Large intestine (tissue), 3 donors: ENCODE results near the gene SKAP1. TPM values are rescaled to one million over a fixed set of nuclear protein-coding genes. Genes with fewer than 3 reads are reported as not detected.
A peak's percentile ranks its signal among the peaks of the same experiment; 100 is the strongest.
"Not testable (repeated sequence)": the region's sequence is repeated elsewhere in the genome, so short reads cannot be mapped to it uniquely, and the experiment has no call there.

Source experiments
- DNase-seq, 2 donors: peaks; one replicate each; pipeline versions ENCODE4 v3.0.0 to v3.0.0-alpha.2; 2013
- H3K27ac ChIP-seq: one replicate; pipeline ENCODE4 v1.5.1; 2013; ENCODE audit warnings: low read length
- H3K27me3 ChIP-seq: 2 replicates; pipeline ENCODE4 v1.6.1; 2013; ENCODE audit warnings: low read length; ENCODE audit not compliant: control insufficient read depth, insufficient read depth
- H3K36me3 ChIP-seq: 2 replicates; pipeline ENCODE4 v1.6.1; 2013; ENCODE audit warnings: low read length; ENCODE audit not compliant: control insufficient read depth, insufficient read depth
- H3K4me1 ChIP-seq: one replicate; pipeline ENCODE4 v1.6.1; 2013; ENCODE audit warnings: low read length; ENCODE audit not compliant: control insufficient read depth, insufficient read depth
- H3K4me3 ChIP-seq: one replicate; pipeline ENCODE4 v1.5.1; 2013; ENCODE audit warnings: low read length
- H3K9me3 ChIP-seq: one replicate; pipeline ENCODE4 v1.6.1; 2013; ENCODE audit warnings: mild to moderate bottlenecking, low read depth, low read length, moderate library complexity; ENCODE audit not compliant: control insufficient read depth
- WGBS: methylation state at CpG from one replicate; pipeline ENCODE4 v1.1.5; 2013; ENCODE audit warnings: low lambda C conversion rate; ENCODE audit not compliant: insufficient coverage; 5-methylcytosine and 5-hydroxymethylcytosine counted together
- polyA plus RNA-seq: library from polyadenylated mRNA; unstranded; fragments of 120-200 nt; gene quantifications from one replicate; pipeline ENCODE4 v1.2.1, GENCODE V29; 2013

The SKAP1 gene
- polyA plus RNA-seq, 1 donor, result 3.0 TPM

GRCh38 chr17:48211011-48211410 lies 219.0 kb downstream of the SKAP1 start:
- no peaks in the 10 kb centered on the region for H3K36me3 ChIP-seq
- DNase-seq, result no peak
- no peaks in the 10 kb centered on the region for H3K9me3 ChIP-seq

GRCh38 chr17:48209973-48210372 lies 220.0 kb downstream of the SKAP1 start:
- no CpG with 5 or more reads among the region's 10 CpGs for WGBS
- no peak for DNase-seq
- Histone ChIP-seq H3K4me1 (no peaks in the 10 kb centered on the region), H3K9me3 (no peaks in the 10 kb centered on the region), H3K4me3 (no peak overlapping the region), H3K27me3 (no peaks in the 10 kb centered on the region), H3K27ac (no peak overlapping the region), H3K36me3 (no peaks in the 10 kb centered on the region)

More at GRCh38 chr17:48211011-48211410, 219.0 kb downstream of the SKAP1 start:
- Histone ChIP-seq H3K4me1 (no peaks in the 10 kb centered on the region), H3K27ac (no peak overlapping the region), H3K27me3 (no peaks in the 10 kb centered on the region), H3K4me3 (no peak overlapping the region)

- H3K36me3 ChIP-seq, result no peaks in the 10 kb centered on the region
- no peaks in the 10 kb centered on the region for H3K27me3 ChIP-seq
- WGBS, result 83% methylated on average over 1 of the region's 7 CpGs
- no peaks in the 10 kb centered on the region for H3K4me1 ChIP-seq
- H3K9me3 ChIP-seq, result no peaks in the 10 kb centered on the region
- no peak for DNase-seq
- no peak overlapping the region for H3K4me3 ChIP-seq
- H3K27ac ChIP-seq, result no peak overlapping the region
Measured at GRCh38 chr17:48207776-48208544, 222.1 kb downstream of the SKAP1 start.

GRCh38 chr17:48207036-48207435 lies 223.0 kb downstream of the SKAP1 start:
- H3K4me3 ChIP-seq, H3K27ac ChIP-seq, H3K27me3 ChIP-seq, H3K4me1 ChIP-seq, H3K36me3 ChIP-seq, DNase-seq, H3K9me3 ChIP-seq: not testable (repeated sequence)
- WGBS, result 100% methylated on average over 1 of the region's 4 CpGs

GRCh38 chr17:48202959-48203358 lies 227.1 kb downstream of the SKAP1 start:
- no peak for DNase-seq
- no peak overlapping the region for H3K4me3 ChIP-seq
- no peaks in the 10 kb centered on the region for H3K27me3 ChIP-seq
- WGBS, result no CpG with 5 or more reads among the region's 2 CpGs
- peaks cover 5% of the 10 kb centered on the region for H3K4me1 ChIP-seq
- H3K36me3 ChIP-seq, result no peaks in the 10 kb centered on the region
- H3K9me3 ChIP-seq, result no peaks in the 10 kb centered on the region
- H3K27ac ChIP-seq, result no peak overlapping the region

GRCh38 chr17:48198950-48199541 lies 231.0 kb downstream of the SKAP1 start:
- H3K27ac ChIP-seq, result peak overlapping the region; percentile 2

GRCh38 chr17:48195910-48196309 lies 234.1 kb downstream of the SKAP1 start:
- peaks cover 5% of the 10 kb centered on the region for H3K4me1 ChIP-seq
- no peaks in the 10 kb centered on the region for H3K36me3 ChIP-seq
- H3K27me3 ChIP-seq, result no peaks in the 10 kb centered on the region
- H3K27ac ChIP-seq, result no peak overlapping the region
- no peak for DNase-seq
- no peak overlapping the region for H3K4me3 ChIP-seq
- no peaks in the 10 kb centered on the region for H3K9me3 ChIP-seq

More at GRCh38 chr17:48198950-48199541, 231.0 kb downstream of the SKAP1 start:
- Histone ChIP-seq H3K4me1 (peaks cover 5% of the 10 kb centered on the region), H3K4me3 (peak overlapping the region; percentile 5), H3K36me3 (no peaks in the 10 kb centered on the region), H3K27me3 (no peaks in the 10 kb centered on the region), H3K9me3 (no peaks in the 10 kb centered on the region)
- DNase-seq, result peak; percentile 54 to 84
- WGBS, result no CpG with 5 or more reads among the region's 6 CpGs

- no peaks in the 10 kb centered on the region for H3K9me3 ChIP-seq
- H3K36me3 ChIP-seq, result no peaks in the 10 kb centered on the region
- peaks cover 5% of the 10 kb centered on the region for H3K4me1 ChIP-seq
- DNase-seq, result no peak
- H3K4me3 ChIP-seq, result no peak overlapping the region
- WGBS, result no CpG with 5 or more reads among the region's 5 CpGs
- no peak overlapping the region for H3K27ac ChIP-seq
- no peaks in the 10 kb centered on the region for H3K27me3 ChIP-seq
Measured at GRCh38 chr17:48194097-48194550, 235.9 kb downstream of the SKAP1 start.

- Histone ChIP-seq H3K36me3 (no peaks in the 10 kb centered on the region), H3K27ac (no peak overlapping the region), H3K27me3 (no peaks in the 10 kb centered on the region), H3K4me3 (no peak overlapping the region), H3K9me3 (no peaks in the 10 kb centered on the region), H3K4me1 (no peaks in the 10 kb centered on the region)
- DNase-seq, result no peak
- 53% methylated on average over 3 of the region's 4 CpGs for WGBS
Measured at GRCh38 chr17:48192321-48192731, 237.7 kb downstream of the SKAP1 start.

GRCh38 chr17:48191362-48191761 lies 238.7 kb downstream of the SKAP1 start:
- H3K27me3 ChIP-seq, result no peaks in the 10 kb centered on the region

GRCh38 chr17:48190871-48191270 lies 239.1 kb downstream of the SKAP1 start:
- DNase-seq, result no peak
- no peaks in the 10 kb centered on the region for H3K27me3 ChIP-seq
- H3K9me3 ChIP-seq, result no peaks in the 10 kb centered on the region
- no peaks in the 10 kb centered on the region for H3K36me3 ChIP-seq
- WGBS, result no CpG with 5 or more reads among the region's 8 CpGs
- H3K4me3 ChIP-seq, result no peak overlapping the region
- no peak overlapping the region for H3K27ac ChIP-seq
- no peaks in the 10 kb centered on the region for H3K4me1 ChIP-seq

More at GRCh38 chr17:48191362-48191761, 238.7 kb downstream of the SKAP1 start:
- H3K36me3 ChIP-seq, result no peaks in the 10 kb centered on the region
- H3K27ac ChIP-seq, result no peak overlapping the region
- DNase-seq, result no peak
- H3K4me1 ChIP-seq, result no peaks in the 10 kb centered on the region
- no peaks in the 10 kb centered on the region for H3K9me3 ChIP-seq
- WGBS, result 100% methylated on average over 1 of the region's 1 CpG
- H3K4me3 ChIP-seq, result no peak overlapping the region
